Stomach (tissue), 4 donors: ENCODE data around the gene OPCML.

Experiments used
- CTCF ChIP-seq, 7 experiments: fragments of 450-650 bp in 4 of 7; fragments of 200-600 bp in 3 of 7; sonication (generic) in 3 of 7; IDR thresholded peaks; one replicate each; pipeline ENCODE4 v1.5.1; 2016 to 2019; ENCODE audit warnings: antibody characterized with exemption in 7 of 7, control low read depth in 2 of 7, mild to moderate bottlenecking in 1 of 7
- POLR2A ChIP-seq, 4 donors: fragments of 450-650 bp; IDR thresholded peaks; one replicate each; pipeline ENCODE4 v1.6.1; 2016; ENCODE audit warnings: antibody characterized with exemption in 4 of 4, control low read depth in 2 of 4, mild to moderate bottlenecking in 1 of 4, moderate library complexity in 1 of 4
- POLR2AphosphoS5 ChIP-seq, 3 donors: sonication (generic); formaldehyde crosslinking; IDR thresholded peaks; one replicate each; pipeline ENCODE4 v1.6.1; 2016; ENCODE audit warnings: antibody characterized with exemption in 3 of 3

GRCh38 chr11:132396318-132396717, 1136.0 kb downstream of the OPCML start:
- TF ChIP-seq CTCF (IDR thresholded peaks at IDR 0.05) (no peak), POLR2AphosphoS5 (IDR thresholded peaks at IDR 0.05) (no peak), POLR2A (IDR thresholded peaks at IDR 0.05) (no peak)
